Tibial artery (tissue), 4 donors: ENCODE data around the gene VPS13D.

Experiments
- DNase-seq, 2 donors: peaks; one replicate each; pipeline ENCODE4 v3.0.0-alpha.2; 2019
- H3K27ac ChIP-seq, 2 donors: fragments of 200-600 bp; sonication (generic) in 1 of 2; 1 replicate in 1 of 2; 2 replicates in 1 of 2; pipeline ENCODE4 v1.5.1; 2018 to 2019; ENCODE audit warnings: mild to moderate bottlenecking in 1 of 2
- H3K27me3 ChIP-seq, 2 donors: fragments of 200-600 bp; sonication (generic) in 1 of 2; one replicate each; pipeline versions ENCODE4 v1.5.1 to v1.6.0; 2016 to 2019
- H3K36me3 ChIP-seq, 3 donors: fragments of 200-600 bp; sonication (generic) in 2 of 3; one replicate each; pipeline ENCODE4 v1.5.1; 2016 to 2019; ENCODE audit warnings: mild to moderate bottlenecking in 2 of 3
- H3K4me1 ChIP-seq, 4 donors: fragments of 200-600 bp; sonication (generic) in 2 of 4; 1 replicate in 3 of 4; 2 replicates in 1 of 4; pipeline ENCODE4 v1.5.1; 2016 to 2019
- H3K4me3 ChIP-seq, 2 donors: fragments of 200-600 bp; sonication (generic) in 1 of 2; 1 replicate in 1 of 2; 2 replicates in 1 of 2; pipeline ENCODE4 v1.5.1; 2018 to 2019; ENCODE audit warnings: mild to moderate bottlenecking in 2 of 2
- H3K9me3 ChIP-seq, 3 donors: fragments of 200-600 bp; sonication (generic) in 1 of 3; one replicate each; pipeline ENCODE4 v1.5.1; 2016 to 2019
- intact Hi-C: fragments of 100-400 bp; cut with DNase I; formaldehyde crosslinking; loops from one replicate; pipeline ENCODE4 v1.15.0; 2023; ENCODE audit warnings: low total_unique reads
- TF ChIP-seq, protein P1 (sequence below), 2 experiments: fragments of 200-600 bp in 1 of 2; fragments of 450-650 bp in 1 of 2; IDR thresholded peaks; one replicate each; pipeline ENCODE4 v1.5.1; 2017 to 2019; ENCODE audit warnings: antibody characterized with exemption in 2 of 2, mild to moderate bottlenecking in 1 of 2, moderate library complexity in 1 of 2

VPS13D gene

GRCh38 chr1:12477314-12477713 is 247.5 kb downstream of the VPS13D start:
- no peak overlapping the region for H3K4me3 ChIP-seq
- H3K9me3 ChIP-seq, result no peaks in the 10 kb centered on the region
- no peaks in the 10 kb centered on the region for H3K36me3 ChIP-seq
- H3K27ac ChIP-seq, result peak overlapping the region; percentile 71 to 75
- DNase-seq, result no peak
- TF ChIP-seq, protein P1, sequence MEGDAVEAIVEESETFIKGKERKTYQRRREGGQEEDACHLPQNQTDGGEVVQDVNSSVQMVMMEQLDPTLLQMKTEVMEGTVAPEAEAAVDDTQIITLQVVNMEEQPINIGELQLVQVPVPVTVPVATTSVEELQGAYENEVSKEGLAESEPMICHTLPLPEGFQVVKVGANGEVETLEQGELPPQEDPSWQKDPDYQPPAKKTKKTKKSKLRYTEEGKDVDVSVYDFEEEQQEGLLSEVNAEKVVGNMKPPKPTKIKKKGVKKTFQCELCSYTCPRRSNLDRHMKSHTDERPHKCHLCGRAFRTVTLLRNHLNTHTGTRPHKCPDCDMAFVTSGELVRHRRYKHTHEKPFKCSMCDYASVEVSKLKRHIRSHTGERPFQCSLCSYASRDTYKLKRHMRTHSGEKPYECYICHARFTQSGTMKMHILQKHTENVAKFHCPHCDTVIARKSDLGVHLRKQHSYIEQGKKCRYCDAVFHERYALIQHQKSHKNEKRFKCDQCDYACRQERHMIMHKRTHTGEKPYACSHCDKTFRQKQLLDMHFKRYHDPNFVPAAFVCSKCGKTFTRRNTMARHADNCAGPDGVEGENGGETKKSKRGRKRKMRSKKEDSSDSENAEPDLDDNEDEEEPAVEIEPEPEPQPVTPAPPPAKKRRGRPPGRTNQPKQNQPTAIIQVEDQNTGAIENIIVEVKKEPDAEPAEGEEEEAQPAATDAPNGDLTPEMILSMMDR (IDR thresholded peaks at IDR 0.05), result no peak
- intact Hi-C loops, result no loop called here
- no peaks in the 10 kb centered on the region for H3K27me3 ChIP-seq
- peaks cover 0 to 82% (median 75%) of the 10 kb centered on the region in 4 donors for H3K4me1 ChIP-seq

GRCh38 chr1:12477936-12478611 is 248.2 kb downstream of the VPS13D start:
- TF ChIP-seq, protein P1 (IDR thresholded peaks at IDR 0.05), result no peak
- no peaks in the 10 kb centered on the region for H3K36me3 ChIP-seq
- H3K27me3 ChIP-seq, result no peaks in the 10 kb centered on the region
- H3K27ac ChIP-seq, result peak overlapping the region; percentile 71 to 75
- H3K4me3 ChIP-seq, result no peak overlapping the region
- peaks cover 0 to 82% (median 72%) of the 10 kb centered on the region in 4 donors for H3K4me1 ChIP-seq
- DNase-seq, result peak; percentile 87 to 88
- intact Hi-C loops, result no loop called here
- no peaks in the 10 kb centered on the region for H3K9me3 ChIP-seq

DNA sequence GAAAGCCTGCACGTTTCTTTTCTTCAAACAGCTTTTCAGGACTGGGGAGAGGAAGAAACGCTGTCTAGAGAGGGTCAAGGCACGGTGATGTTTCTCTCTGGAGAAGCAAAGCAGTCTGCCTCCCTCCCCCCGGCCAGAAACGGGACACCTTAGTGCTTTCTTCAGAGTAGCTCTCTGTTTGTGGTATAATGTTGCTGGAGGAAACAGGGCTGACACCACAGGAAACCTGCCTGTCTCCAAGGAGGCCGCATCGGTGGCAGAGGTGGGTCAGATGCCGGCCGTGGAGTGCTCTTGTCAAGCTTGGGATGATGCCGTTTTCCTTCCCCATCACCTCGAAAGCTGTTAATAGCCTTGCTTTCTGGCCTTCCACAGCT is 248.8 kb downstream of the VPS13D start:
- H3K27me3 ChIP-seq, result no peaks in the 10 kb centered on the region
- no peaks in the 10 kb centered on the region for H3K9me3 ChIP-seq

DNA sequence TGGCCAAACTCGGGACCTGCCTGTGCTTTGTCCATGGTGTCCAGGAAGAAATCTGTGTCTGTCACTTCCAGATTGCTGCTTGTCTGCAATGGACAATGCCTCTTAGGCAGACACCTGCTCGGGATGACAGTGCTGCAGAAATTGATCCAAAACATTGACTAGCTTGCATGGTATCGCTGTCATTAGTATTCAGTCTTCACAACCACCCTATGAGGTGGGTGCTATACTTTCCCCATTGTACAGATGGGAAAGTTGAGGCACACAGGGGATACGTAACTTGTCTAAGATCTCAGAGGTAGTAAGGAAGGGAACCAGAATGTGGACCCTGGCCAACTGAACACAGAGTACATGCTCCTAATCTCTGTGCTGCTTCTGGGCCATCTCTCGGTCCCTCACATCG is 249.5 kb downstream of the VPS13D start:
- Histone ChIP-seq H3K27ac (peak overlapping the region; percentile 71 to 75), H3K4me1 (peaks cover 0 to 77% (median 62%) of the 10 kb centered on the region in 4 donors)
- intact Hi-C loops, result no loop called here

More for the DNA sequence above, 248.8 kb downstream of the VPS13D start:
- no peaks in the 10 kb centered on the region for H3K36me3 ChIP-seq
- DNase-seq, result no peak
- intact Hi-C loops, result no loop called here
- H3K4me1 ChIP-seq, result peaks cover 0 to 78% (median 67%) of the 10 kb centered on the region in 4 donors
- H3K4me3 ChIP-seq, result no peak overlapping the region
- TF ChIP-seq, protein P1 (IDR thresholded peaks at IDR 0.05), result no peak
- H3K27ac ChIP-seq, result peak overlapping the region; percentile 71 to 75

DNA sequence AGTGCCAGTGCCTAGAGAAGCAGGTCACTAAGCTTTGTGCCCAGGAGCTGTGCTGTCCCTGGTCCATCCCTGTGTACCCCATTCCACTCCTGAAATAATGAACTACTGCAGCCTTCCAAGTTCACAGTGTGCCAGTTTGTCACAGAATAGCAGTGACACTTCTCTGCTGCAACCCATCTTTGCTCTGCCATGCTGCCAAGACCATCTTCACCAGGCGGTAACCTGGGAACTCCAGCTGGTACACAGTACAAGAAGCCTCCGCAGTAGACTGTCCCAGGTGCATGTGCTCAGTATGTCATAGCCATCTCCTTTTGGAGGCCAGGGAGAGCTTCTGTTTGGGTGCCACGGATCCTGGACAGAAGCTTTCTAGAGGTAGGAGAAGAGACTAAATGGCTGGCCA is 250.2 kb downstream of the VPS13D start:
- H3K4me1 ChIP-seq, result peaks cover 0 to 77% (median 59%) of the 10 kb centered on the region in 4 donors
- H3K36me3 ChIP-seq, result no peaks in the 10 kb centered on the region
- no peak for DNase-seq
- intact Hi-C loops, result no loop called here
- TF ChIP-seq, protein P1 (IDR thresholded peaks at IDR 0.05), result no peak
- H3K9me3 ChIP-seq, result no peaks in the 10 kb centered on the region
- peak overlapping the region; percentile 71 to 75 for H3K27ac ChIP-seq
- no peaks in the 10 kb centered on the region for H3K27me3 ChIP-seq
- H3K4me3 ChIP-seq, result no peak overlapping the region

More for the DNA sequence above, 249.5 kb downstream of the VPS13D start:
- TF ChIP-seq, protein P1 (IDR thresholded peaks at IDR 0.05), result no peak
- Histone ChIP-seq H3K36me3 (no peaks in the 10 kb centered on the region), H3K9me3 (no peaks in the 10 kb centered on the region), H3K27me3 (no peaks in the 10 kb centered on the region), H3K4me3 (no peak overlapping the region)
- no peak for DNase-seq
